Fibroblast of skin of scalp (primary cell): Measurements from ENCODE around the gene B3GNT9. TPM values are rescaled to one million over a fixed set of nuclear protein-coding genes. Genes with fewer than 3 reads are reported as not detected.
A peak's percentile ranks its signal among the peaks of the same experiment; 100 is the strongest.

Experiments used
- DNase-seq: peaks from one replicate; pipeline ENCODE4 v3.0.0-alpha.2; 2013
- polyA plus RNA-seq, 2 experiments: library from polyadenylated mRNA; unstranded; fragments of 120-200 nt; gene quantifications; one replicate each; pipeline ENCODE4 v1.2.1, GENCODE V29; 2013; ENCODE audit not compliant: insufficient read length in 2 of 2

The B3GNT9 gene, protein sequence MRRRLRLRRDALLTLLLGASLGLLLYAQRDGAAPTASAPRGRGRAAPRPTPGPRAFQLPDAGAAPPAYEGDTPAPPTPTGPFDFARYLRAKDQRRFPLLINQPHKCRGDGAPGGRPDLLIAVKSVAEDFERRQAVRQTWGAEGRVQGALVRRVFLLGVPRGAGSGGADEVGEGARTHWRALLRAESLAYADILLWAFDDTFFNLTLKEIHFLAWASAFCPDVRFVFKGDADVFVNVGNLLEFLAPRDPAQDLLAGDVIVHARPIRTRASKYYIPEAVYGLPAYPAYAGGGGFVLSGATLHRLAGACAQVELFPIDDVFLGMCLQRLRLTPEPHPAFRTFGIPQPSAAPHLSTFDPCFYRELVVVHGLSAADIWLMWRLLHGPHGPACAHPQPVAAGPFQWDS
- 18.8 TPM for polyA plus RNA-seq (2013, experiment 1 of 2; ENCODE audit: insufficient read length)
- 19.5 TPM for polyA plus RNA-seq (2013, experiment 2 of 2; ENCODE audit: insufficient read length)

DNA sequence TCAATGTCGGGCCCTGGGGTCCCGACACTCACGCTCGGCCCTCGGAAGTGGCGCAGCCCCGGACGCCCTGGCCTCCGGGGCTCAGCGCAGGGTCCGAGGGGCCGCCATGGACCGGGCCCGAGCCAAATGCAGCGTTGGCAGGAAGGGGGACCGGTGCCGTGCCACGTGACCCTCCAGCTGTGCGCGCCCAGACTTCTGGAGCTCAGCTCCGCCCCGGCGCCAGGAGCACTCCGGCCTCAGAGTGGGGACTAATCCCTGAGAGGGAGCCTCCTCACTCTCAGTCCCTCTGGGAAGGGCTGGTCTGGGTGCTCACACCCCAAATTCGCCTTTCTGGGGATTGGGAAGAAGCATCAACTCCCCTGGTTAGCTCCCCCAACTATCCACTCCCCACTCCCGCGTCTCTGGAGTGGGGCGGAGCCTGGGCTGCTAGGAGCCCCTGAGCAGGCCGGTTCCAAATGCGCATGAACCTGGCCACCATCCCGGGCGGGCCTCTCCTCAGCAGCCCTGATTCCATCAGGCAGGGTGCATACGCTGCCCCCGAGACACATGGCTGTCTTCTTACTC is at the start of gene B3GNT9:
Gene B3GNT9 (minus strand): TSS at position 166 of the 564 bp plus-strand sequence. CDS start 513 bp downstream, outside the sequence.
- DNase-seq = peak; percentile 76

DNA sequence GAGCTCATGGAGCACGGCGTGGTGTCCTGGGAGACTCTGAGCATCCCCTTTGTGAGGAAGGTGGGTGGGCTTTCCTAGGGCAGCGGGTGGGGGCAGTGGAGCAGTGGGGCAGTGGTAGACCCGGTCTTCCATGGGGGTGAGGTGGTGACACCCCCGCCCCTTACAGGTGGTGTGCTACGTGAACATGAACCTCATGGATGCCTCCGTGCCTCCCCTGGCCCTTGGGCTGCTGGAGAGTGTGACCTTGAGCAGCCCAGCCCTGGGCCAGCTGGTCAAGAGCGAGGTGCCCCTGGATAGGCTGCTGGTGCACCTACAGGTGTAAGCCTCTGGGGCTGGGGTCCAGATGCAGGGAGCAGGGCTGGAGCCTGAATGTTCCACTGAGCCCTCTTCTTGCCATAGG is 49.7 kb upstream of the B3GNT9 start:
- DNase-seq = no peak

DNA sequence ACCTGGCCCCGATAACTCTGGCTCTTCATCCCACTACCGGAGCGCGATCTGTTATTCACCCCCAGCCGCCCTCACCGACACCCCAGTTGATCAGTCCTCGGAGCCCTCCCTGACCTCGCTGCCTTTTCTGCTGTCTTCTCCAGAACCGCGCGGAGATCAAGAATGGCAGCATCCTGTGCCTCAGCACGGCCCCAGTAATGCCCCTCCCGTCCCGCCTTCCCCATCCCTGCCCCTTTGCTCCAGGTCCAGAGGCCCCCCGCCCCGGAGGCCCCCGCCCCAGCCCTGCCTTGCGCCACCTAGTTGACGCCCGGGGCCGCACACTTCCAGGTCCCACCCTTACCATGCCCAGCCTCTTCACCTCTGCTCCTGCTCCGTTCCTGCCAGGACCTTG is 49.0 kb upstream of the B3GNT9 start:
- DNase-seq = no peak

DNA sequence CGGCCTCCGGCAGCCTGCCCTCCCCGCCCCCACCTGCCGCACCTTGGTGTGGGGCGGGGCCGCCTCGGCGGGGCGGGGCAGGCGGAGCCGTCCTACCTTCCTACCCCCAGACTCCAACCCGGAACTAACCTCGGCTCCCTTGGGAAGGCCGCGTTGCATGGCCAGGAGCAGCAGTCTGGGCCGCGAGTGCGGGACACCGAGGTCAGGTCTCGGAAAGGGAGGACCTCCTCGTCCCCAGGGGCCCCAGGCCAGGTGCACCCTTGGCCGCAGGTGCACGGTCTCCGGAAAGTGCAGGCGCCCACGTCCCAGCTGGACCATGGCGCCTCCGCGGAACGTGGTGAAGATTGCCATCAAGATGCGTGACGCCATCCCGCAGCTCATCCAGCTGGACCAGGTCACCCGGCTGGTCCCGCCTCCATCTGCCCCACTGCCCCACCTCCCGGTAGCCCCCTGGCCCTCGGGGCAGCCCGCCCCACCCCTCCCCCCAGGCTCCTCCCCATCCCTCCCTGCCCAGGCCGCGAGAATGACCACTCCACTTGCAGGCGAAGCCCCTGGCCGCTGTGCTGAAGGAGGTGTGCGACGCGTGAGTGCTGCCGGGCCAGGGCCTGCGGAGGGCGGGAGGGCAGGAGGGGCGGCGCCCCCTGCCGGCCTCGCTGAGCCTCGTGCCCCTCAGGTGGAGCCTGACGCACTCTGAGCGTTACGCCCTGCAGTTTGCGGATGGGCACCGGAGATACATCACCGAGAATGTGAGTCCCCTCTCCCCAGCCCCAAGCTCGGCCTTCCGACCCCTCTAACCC is 48.4 kb upstream of the B3GNT9 start, which contains the start of gene ELMO3:
Gene ELMO3 (plus strand): TSS at position 121 of the 797 bp plus-strand sequence. CDS start 196 bp downstream, at position 317.
- no peak for DNase-seq

DNA sequence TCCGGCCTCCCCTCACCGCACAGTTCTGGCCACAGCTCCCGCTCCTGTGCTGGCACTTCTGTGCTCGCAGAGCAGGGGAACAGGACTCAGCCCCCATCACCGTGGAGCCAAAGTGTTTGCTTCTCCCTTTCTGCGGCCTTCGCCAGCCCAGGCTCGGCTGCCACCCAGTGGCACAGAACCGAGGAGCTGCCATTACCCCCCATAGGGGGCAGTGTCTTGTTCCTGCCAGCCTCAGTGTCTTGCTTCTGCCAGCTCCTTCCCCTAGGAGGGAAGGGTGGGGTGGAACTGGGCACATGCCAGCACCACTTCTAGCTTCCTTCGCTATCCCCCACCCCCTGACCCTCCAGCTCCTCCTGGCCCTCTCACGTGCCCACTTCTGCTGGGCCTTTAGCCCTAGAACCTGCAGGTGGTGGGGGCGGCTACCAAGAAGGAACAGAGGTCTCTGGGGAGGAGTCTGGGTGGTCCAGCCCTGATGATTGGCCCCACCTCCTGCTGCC is 47.5 kb upstream of the B3GNT9 start:
- DNase-seq = peak; percentile 55

DNA sequence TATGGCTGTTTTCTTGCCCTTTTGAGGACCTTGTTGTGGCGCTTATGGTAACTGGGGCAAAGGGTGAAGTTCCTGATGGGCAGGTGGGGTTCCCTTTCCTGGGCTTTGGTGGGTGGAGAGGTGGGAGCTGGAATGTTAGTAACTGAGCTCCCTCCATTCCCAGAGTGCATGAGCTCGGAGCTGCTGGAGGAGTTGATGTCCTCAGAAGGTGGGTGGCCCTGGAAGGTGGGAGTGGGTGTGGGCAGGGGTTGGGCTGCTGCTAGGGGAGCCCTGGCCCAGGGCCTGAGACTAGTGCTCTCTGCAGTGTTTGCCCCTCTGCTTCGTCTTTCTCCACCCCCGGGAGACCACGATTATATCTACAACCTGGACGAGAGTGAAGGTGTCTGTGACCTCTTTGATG is 46.9 kb upstream of the B3GNT9 start:
- DNase-seq = no peak

DNA sequence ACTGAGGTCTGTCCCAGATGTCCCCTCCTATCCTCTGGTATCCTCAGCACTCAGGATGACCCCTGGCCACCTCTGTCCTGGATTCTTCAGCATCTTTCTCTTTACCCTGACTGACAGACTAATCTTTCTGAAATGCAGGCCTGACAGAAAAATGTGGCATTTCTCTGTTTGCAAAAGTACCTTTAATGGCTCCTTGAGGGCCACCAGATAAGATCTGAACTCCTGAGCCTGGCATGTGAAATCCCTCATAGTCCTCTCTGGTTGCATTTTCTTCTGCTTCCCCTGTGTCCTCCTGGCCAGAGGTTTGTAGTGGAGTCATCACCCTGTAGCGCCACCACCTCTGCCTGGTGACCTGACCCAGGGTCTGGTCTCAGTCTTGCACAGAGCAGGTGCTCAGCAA is 46.1 kb upstream of the B3GNT9 start:
- DNase-seq = no peak

DNA sequence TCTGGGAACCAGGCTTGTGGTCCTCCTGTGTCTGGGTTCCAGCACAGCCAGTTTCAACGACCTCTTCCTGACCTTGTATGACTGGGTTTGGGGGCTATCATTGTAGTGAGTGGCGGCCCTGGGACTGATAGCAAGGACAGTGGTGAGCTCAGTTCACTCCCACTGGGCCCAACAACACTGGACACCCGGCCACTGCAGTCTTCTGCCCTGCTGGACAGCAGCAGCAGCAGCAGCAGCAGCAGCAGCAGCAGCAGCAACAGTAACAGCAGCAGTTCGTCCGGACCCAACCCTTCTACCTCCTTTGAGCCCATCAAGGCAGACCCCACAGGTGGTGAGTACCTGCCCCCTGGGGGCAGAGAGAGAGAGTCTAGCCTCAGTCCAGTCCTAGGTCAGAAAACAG is 44.9 kb upstream of the B3GNT9 start:
- DNase-seq = no peak

DNA sequence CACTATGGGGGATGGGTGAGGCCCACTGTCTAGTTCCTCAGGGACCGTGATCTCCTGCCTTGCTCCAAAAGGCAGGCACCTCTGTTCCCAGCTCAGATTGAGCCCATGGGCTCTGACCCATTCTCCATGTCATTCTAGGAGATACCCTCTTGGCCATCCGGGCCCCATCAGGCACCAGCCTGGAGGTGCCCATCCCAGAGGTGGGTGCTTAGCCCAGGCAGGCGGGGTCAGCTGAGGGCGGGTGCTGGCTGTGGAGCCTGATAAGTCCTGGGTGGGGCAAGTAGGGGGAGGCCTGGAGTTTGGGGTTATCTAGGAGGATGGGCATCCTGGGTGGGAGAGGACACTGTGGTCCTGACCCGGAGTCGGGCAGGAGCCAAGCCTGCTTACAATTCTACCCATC is 43.5 kb upstream of the B3GNT9 start:
- DNase-seq = no peak

DNA sequence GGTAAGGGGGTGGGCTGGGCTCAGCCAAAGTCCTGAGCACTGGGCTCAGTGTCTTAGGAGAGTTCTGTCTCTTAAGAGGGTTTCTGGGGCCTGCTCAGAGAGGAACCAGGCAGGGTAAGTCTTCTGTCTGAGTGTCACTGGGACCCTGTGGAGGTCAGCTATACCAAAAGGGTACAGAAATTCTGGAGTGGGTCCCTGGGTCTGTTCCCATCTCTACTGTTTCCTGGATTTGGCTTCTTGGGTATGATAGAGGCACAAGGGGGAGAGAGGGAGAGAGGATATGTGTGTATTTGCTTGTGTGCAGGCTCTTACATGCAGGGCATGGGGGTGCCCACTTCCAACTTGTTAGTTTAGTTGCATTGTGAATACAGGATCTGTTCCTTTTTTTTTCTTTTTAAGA is 42.7 kb upstream of the B3GNT9 start:
- DNase-seq = no peak

DNA sequence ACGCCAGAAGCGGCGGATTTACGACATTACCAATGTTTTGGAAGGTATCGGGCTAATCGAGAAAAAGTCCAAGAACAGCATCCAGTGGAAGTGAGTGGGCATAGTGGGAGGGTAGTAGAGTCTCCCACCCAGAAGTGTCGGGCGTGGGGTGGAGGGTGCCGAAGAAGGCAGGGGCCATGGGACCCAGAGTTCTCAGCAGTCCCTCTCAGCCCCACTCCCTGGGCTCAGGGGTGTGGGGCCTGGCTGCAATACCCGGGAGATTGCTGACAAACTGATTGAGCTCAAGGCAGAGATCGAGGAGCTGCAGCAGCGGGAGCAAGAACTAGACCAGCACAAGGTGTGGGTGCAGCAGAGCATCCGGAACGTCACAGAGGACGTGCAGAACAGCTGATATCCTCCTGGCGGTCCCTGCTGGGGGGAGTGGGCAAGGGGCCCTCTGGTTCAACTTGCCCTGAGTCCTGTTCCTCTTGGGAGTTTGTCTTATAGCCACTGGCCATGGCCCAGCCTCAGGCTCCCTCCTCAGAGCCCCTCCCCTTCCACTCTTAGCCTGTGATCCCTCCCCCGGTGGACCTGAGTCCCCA is 42.1 kb upstream of the B3GNT9 start:
- no peak for DNase-seq

DNA sequence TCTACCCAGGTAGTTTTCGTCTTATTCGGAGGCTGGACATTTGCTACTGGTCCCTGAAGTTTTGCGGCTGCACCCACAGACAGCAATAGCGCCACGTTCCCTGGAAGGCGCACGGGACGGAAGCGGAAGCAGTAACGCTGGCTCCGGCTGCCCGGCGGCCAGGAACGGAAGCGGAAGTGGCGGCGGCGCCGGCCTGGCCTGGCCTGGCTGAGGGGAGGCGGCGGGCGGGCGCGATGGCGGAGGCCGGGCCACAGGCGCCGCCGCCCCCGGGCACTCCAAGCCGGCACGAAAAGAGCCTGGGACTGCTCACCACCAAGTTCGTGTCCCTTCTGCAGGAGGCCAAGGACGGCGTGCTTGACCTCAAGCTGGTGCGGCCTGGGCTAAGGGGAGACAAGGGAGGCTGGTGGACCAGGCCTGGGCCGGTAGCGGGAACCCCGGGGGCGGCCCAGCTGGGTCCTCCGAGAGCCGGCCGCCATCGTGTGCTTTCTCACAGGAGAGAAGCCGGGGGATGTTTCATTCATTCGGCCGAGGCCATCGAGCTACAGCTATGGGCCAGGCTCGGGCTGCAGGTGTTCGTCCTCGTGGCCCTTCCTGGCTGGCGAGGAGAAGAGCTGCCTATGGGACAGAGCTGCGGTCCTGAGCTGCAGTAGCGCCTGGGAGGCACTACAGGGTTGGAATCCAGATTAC is 41.3 kb upstream of the B3GNT9 start, which contains the start of gene E2F4:
Gene E2F4 (plus strand): TSS at position 161 of the 687 bp plus-strand sequence. CDS start 73 bp downstream, at position 234.
- peak; percentile 93 for DNase-seq

DNA sequence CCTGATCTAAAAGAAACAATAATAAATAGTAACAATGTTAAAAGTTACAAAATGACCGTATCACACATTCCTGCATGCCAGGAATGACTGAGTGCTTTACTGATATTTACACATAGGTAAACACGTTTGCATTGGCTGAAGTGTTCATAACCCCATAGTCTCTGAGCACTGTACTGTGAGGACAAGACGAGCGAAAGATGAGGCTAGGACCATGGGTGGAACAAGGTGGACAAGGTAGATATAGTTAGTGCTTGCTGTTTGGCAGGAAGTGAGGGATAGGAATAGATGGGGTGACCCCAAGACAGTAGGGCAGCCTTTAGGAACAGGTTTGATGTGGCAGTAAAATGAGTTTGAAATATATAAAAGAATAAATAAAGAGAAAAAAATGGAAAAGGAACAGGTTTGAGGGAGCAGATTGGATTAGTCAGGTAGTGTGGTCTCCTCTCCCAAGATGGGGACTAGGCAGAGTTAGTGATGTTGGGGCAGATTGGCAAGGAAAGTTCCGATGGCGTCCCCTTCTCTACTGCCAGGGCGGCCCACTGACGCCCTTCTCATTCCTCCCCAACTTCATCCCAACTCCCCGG is 40.7 kb upstream of the B3GNT9 start:
- no peak for DNase-seq

DNA sequence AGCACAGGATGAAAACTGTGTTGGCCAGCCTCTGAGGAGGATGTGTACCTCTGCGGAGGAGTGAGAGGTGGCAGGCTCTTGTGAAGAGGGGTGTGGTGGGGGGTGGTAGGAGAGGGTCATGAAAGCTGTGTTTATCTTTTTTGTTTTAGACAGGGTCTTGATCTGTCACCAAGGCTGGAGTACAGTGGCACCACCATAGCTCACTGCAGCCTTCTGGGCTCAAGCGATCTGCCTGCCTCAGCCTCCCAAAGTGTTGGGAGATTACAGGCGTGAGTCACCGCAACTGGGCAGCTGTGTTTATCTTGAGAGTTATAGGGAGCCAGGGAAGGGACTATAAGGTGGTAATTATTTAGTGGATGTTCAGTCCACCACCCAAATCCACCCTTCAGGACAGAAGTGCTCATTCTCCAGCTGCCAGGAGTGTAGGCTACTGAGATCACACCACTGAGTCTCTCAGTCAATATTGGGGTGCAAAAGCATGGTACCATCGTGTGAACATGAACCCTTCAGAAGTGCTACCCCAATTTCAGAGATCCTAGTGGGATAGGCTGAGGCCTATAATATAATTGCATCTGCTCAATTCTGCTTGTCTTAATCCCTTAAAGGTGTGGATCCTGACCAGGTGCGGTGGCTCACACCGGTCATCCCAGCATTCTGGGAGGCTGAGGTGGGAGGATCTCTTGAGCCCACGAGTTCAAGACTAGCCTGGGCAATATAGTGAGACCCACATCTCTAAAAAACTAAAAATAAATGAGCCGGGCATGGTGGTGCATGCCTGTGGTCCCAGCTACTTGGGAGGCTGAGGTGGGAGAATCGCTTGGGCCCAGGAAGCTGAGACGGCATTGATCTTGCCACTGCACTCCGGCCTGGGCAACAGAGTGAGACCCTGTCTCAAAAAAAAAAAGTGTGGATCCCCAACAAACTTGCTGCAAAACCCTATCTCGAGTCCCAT is 39.9 kb upstream of the B3GNT9 start:
- no peak for DNase-seq

DNA sequence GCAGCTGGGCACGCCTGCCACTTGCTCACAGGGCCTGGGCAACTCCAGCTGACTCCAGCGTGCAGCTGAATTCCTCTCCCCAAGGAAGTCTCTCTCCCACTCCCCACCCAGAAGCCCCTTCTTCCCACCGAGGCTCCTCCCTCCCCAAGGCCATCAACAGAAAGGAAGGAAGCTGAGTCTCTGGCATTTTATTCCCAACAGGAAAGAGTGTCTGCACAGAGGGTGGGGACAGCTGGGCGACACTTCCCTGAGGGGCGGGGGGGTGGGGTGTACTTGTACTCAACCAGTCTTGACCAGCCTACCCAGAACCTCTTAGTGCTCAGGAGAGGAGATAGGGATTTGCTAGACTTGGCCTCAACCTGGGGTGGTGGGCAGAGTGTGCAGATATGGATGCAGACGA is 39.2 kb upstream of the B3GNT9 start, which contains the start of gene EXOC3L1:
Gene EXOC3L1 (minus strand): TSS at position 96 of the 400 bp plus-strand sequence. CDS start 460 bp downstream, outside the sequence.
- no peak for DNase-seq

DNA sequence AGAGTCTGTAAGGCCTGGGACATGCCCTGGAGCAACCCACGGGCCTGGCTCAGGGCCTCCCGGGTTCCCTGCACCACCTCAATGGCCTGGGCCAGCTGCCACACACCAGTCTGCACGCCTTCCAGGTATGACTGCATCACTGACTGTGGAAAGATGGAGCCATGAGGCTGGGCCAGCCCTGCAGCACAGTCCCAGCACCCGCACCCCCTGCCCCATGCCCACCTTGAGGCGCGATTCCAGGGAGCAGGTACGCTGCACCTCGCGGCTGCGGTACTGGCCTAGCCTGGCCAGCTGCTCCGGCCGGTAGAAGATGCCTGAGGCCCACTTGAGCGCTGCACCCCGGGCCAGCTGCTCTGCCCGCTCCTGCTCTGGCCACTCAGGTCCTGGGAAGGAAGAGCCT is 38.0 kb upstream of the B3GNT9 start:
- DNase-seq = no peak

DNA sequence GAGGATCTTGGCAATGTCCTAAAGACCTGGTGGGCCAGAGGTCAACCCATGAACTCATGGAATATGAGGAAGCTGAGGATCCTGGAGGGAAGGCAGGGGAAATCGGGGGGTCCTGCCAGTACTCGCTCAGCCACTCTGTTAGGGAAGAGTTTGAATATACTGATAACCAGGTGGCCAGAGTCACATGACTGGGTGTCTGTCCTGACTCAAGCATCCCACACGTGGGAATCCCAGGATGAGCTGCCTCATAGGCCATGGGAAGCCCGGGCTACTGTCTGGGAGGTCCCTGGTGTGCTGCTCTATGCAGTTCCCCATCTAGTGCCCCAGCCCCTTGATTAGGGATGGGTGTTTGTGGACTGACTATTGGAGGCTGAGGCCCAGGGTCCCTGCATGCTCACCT is 37.5 kb upstream of the B3GNT9 start:
- no peak for DNase-seq

DNA sequence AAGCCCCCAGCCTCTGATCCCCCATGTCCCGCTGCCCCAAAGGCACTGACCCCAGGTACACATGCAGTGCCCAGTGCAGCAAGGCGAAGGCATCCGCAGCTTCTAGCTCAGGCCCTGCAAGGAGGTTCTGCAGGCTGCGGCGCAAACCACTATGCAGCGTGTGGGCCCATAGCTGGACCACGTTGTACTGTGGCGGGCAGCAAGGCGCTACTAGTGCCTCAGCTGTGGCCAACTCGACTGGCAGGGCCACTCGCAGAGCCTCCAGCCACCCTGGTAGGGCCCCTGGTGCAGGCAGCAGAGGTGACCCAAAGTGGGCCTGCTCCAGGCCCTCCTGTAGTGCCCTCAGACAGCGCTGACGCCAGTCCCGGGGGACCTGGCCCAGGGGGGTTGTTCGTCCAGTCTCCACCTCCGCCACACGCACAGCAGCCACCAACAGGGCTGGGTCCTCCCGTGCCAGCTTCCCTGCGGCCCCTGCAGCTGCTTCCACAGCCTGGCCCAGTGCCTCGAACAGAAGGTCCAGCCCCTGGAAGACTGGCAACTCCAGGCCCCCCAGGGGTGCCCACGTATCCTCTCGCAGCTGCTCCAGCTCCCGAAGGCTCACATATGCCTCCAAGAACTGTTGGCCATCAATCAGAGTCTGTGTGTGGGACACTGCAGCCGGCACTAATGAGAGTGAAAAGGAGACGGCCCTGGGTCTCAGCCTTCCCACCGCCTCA is 36.5 kb upstream of the B3GNT9 start:
- DNase-seq = no peak

DNA sequence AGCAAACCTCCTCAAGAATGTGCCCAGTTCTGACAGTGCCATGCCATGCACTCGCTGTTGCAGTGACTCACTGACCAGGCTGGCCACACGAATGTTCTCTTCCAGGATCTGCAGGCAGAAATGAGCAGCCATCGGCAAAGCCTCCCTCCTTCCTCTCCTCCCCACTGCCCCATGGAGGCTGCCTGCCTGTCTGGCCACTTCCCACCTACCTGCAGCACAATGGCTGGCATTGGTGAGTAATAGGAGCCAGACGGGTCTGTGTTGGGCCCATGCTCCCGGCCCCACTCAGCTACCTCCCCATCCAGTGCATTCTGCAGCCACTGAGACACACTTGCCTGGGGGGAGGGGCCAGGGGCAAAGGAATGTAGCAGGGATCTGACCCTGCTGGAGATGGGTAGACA is 35.8 kb upstream of the B3GNT9 start:
- DNase-seq = no peak
